Endothelial cell of umbilical vein (primary cell): ENCODE data around the gene SYNPO2L. TPM values are rescaled to one million over a fixed set of nuclear protein-coding genes. Genes with fewer than 3 reads are reported as not detected.
"Not testable (repeated sequence)": the region's sequence is repeated elsewhere in the genome, so short reads cannot be mapped to it uniquely, and the experiment has no call there.

Experiments
- BruUV-seq: library from RNA; stranded (reverse); fragments of 400-500 nt; replicated peaks from 2 replicates; lab custom pipeline; 2021; lab: Mats Ljungman, UMichigan
- CTCF ChIA-PET: fragments of 300-600, 350-600 bp; sonication (Branson Sonifier 250); formaldehyde crosslinking; loops from one replicate; lab custom pipeline; 2021; ENCODE audit warnings: antibody characterized with exemption, inconsistent platforms; lab: Charles Lee
- POLR2A ChIA-PET: fragments of 300-600, 350-600 bp; sonication (Branson Sonifier 250); formaldehyde crosslinking; loops from one replicate; lab custom pipeline; 2021; ENCODE audit warnings: antibody characterized with exemption, inconsistent platforms; lab: Charles Lee
- DNase-seq: peaks from one replicate; pipeline ENCODE4 v3.0.0-alpha.2; 2011; ENCODE audit warnings: low read depth, low spot score
- FAIRE-seq: peaks from 2 replicates; lab custom pipeline; 2011; peaks lifted over from hg19 to GRCh38; lab: Jason Lieb, UNC
- H2AFZ ChIP-seq: 2 replicates; pipeline ENCODE4 v1.6.0; 2012; ENCODE audit warnings: low read depth, low read length, control low read depth, inconsistent platforms
- H3K27ac ChIP-seq: 2 replicates; pipeline ENCODE4 v1.5.1; 2011; ENCODE audit warnings: low read depth, mild to moderate bottlenecking, control low read depth, low read length, moderate library complexity; ENCODE audit not compliant: insufficient read depth
- H3K27me3 ChIP-seq, 2 experiments: 2 replicates each; pipeline versions ENCODE4 v1.6.0 to v1.6.1; 2011; ENCODE audit warnings: low read length in 2 of 2, mixed read lengths in 1 of 2; ENCODE audit not compliant: control insufficient read depth in 2 of 2, insufficient read depth in 2 of 2
- H3K36me3 ChIP-seq, 2 experiments: 2 replicates in 1 of 2; 3 replicates in 1 of 2; pipeline ENCODE4 v1.5.1; 2011; ENCODE audit warnings: low read length in 2 of 2, mild to moderate bottlenecking in 1 of 2, moderate library complexity in 1 of 2; ENCODE audit not compliant: control insufficient read depth in 2 of 2, insufficient read depth in 2 of 2; ENCODE audit errors: extremely low read depth in 1 of 2
- H3K4me1 ChIP-seq: 3 replicates; pipeline ENCODE4 v1.5.1; 2011; ENCODE audit warnings: mild to moderate bottlenecking, low read length; ENCODE audit not compliant: control insufficient read depth, insufficient read depth; ENCODE audit errors: extremely low read depth
- H3K4me2 ChIP-seq: 2 replicates; pipeline ENCODE4 v1.6.1; 2011; ENCODE audit warnings: low read length, control low read depth, mixed read lengths; ENCODE audit not compliant: insufficient read depth
- H3K4me3 ChIP-seq, 3 experiments: fragments of 200-600 bp in 1 of 3; sonication (generic), shearing (Covaris generic) in 1 of 3; replicated peaks in 1 of 3; 2 replicates each; pipeline ENCODE4 v1.5.1; 2011 to 2016; ENCODE audit warnings: control low read depth in 3 of 3, low read length in 3 of 3, mild to moderate bottlenecking in 2 of 3, inconsistent platforms in 1 of 3, low read depth in 1 of 3, moderate library complexity in 1 of 3; ENCODE audit not compliant: insufficient read depth in 1 of 3
- H3K79me2 ChIP-seq: 2 replicates; pipeline ENCODE4 v1.6.0; 2012; ENCODE audit warnings: low read length, inconsistent platforms; ENCODE audit not compliant: control insufficient read depth, insufficient read depth
- H3K9ac ChIP-seq: replicated peaks from 2 replicates; pipeline ENCODE3; 2011; ENCODE audit warnings: low read length, control low read depth; ENCODE audit not compliant: insufficient read depth; ENCODE audit errors: extremely low read depth
- H3K9me1 ChIP-seq: replicated peaks from 3 replicates; pipeline ENCODE4 v1.6.0; 2011; ENCODE audit warnings: mild to moderate bottlenecking, low read length; ENCODE audit not compliant: control insufficient read depth, insufficient read depth; ENCODE audit errors: extremely low read depth
- H3K9me3 ChIP-seq: replicated peaks from 2 replicates; pipeline ENCODE4 v1.5.1; 2012; ENCODE audit warnings: low read length, inconsistent platforms; ENCODE audit not compliant: control insufficient read depth, insufficient read depth
- H4K20me1 ChIP-seq: replicated peaks from 2 replicates; pipeline ENCODE3; 2011; ENCODE audit warnings: mild to moderate bottlenecking, low read length; ENCODE audit not compliant: control insufficient read depth, insufficient read depth; ENCODE audit errors: extremely low read depth
- dilution Hi-C: fragments of 300-500 bp; cut with MboI; formaldehyde crosslinking; loops from one replicate; pipeline ENCODE4 v1.15.0; 2019; ENCODE audit warnings: low sequenced_read_pairs; ENCODE audit not compliant: extremely low pct_ligation_motif_present
- intact Hi-C: fragments of 100-400 bp; cut with micrococcal nuclease; formaldehyde crosslinking; loops from one replicate; pipeline ENCODE4 v1.10.0; 2022
- polyA plus RNA-seq, 4 experiments: library from polyadenylated mRNA; depleted of rRNA in 3 of 4; stranded (reverse) in 3 of 4; unstranded in 1 of 4; fragments of >200 nt; gene quantifications; 2 replicates each; pipeline versions ENCODE4 v1.2.1 to v1.2.3, GENCODE V29; 2011 to 2012; ENCODE audit warnings: missing spikeins in 1 of 4
- total RNA-seq: library from RNA; stranded (reverse); gene quantifications from 2 replicates; pipeline ENCODE4 v1.2.3, GENCODE V29; 2021

The SYNPO2L gene
- total and polyA plus RNA-seq, 2 donors (not counting 3 experiments of a cell fraction or from before 2014, with no cell fraction given): not detected

DNA sequence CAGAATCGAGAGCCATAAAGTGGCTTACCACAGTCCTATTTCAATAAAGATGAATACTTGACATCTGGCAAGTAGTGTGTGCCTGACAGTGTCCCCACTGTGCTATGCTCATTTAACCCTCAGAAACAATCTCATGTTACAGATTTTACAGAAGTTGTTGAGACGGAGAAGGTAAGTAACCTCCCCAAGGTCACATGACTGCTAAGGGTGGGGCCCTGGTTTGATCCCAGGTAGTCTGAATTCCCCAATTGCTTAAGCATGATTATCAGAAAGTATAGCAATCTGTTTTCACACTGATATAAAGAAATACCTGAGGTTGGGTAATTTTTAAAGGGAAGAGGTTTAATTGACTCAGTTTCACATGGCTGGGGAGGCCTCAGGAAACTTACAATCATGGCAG, 43.0 kb upstream of the SYNPO2L start:
- H3K9ac ChIP-seq, DNase-seq, H3K79me2 ChIP-seq, H3K36me3 ChIP-seq, H3K4me2 ChIP-seq, H3K27me3 ChIP-seq, H3K9me1 ChIP-seq, CTCF ChIA-PET, H3K4me1 ChIP-seq, dilution Hi-C loops, BruUV-seq, H3K4me3 ChIP-seq, intact Hi-C loops, H3K27ac ChIP-seq, H3K9me3 ChIP-seq, H2AFZ ChIP-seq, H4K20me1 ChIP-seq, FAIRE-seq, POLR2A ChIA-PET: not testable (repeated sequence)

DNA sequence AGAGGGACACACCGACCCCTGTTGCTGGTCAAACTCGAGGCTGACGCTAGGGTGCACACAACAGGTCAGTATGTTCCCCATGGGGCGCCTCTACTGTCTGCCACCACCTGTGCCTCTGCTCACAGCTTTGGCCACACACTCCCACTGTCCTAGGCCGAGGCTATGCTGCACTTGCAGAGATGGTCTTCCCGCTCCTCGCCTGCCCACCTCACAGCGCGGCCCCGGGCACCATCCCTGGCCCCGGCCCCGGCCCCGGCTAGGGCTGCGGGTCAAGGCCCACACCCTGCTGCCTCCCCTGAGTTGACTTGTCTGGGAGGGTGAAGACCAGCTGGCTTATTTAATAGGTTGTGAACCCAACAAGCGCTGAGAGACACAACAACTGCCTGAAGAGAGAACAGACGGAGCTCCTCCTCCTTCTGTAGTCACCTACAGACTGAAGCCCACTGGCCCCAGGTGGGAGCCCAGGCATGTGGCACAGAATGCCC, 41.9 kb upstream of the SYNPO2L start, which contains the start of gene AGAP5:
Gene AGAP5 (minus strand): TSS at position 435 of the 485 bp plus-strand sequence. CDS start 354 bp downstream, at position 81.
- H3K79me2 ChIP-seq, intact Hi-C loops, FAIRE-seq, BruUV-seq, H3K27me3 ChIP-seq, H3K4me1 ChIP-seq, DNase-seq, H3K27ac ChIP-seq, H3K4me2 ChIP-seq, H3K9me3 ChIP-seq, H4K20me1 ChIP-seq, POLR2A ChIA-PET, H3K9ac ChIP-seq, CTCF ChIA-PET, dilution Hi-C loops, H2AFZ ChIP-seq, H3K36me3 ChIP-seq, H3K9me1 ChIP-seq, H3K4me3 ChIP-seq: not testable (repeated sequence)

DNA sequence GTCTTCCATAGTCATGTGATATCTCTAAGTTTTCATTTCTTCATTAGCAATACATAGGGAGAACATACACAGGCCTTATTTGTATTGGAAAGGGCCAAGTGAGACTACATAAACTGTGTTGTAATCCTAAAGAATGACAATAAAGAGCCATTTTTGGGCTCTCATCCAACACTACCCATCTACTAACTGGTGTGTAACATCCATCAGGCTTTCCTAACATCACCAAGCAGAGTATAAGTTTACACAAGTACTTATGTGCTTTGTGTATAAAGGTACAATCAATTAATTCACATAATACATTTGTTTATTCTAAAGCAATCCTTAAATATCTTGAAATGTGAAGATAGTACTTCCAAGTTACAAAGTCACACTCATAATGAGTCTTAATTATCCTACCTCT, 39.5 kb upstream of the SYNPO2L start:
- H3K27me3 ChIP-seq, DNase-seq, H3K27ac ChIP-seq, H3K36me3 ChIP-seq, POLR2A ChIA-PET, H3K4me3 ChIP-seq, H3K9me1 ChIP-seq, CTCF ChIA-PET, H3K4me2 ChIP-seq, H3K9me3 ChIP-seq, H3K4me1 ChIP-seq, intact Hi-C loops, H4K20me1 ChIP-seq, FAIRE-seq, H3K9ac ChIP-seq, dilution Hi-C loops, BruUV-seq, H3K79me2 ChIP-seq, H2AFZ ChIP-seq: not testable (repeated sequence)

DNA sequence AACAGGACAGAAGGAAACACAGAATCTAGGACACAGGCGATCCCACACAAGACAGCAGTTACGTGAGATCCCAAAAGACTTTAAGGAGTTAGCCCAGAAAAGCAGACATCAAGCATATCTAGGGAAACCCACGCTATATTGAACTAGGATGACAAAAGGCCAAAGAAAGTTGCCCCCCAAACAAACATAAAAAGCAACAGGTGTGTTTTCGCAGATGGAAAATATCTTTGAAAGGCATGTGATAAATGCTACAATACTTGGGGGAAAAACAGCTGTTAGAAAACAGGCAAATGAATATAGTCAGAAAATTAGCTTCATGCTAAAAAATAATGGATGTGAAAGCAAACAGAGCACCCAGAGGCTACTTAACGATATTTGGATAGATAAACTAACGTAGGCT, 34.9 kb upstream of the SYNPO2L start:
- CTCF ChIA-PET, POLR2A ChIA-PET, H3K9me3 ChIP-seq, H3K9ac ChIP-seq, H3K27ac ChIP-seq, H3K4me3 ChIP-seq, H3K79me2 ChIP-seq, H2AFZ ChIP-seq, H4K20me1 ChIP-seq, H3K36me3 ChIP-seq, FAIRE-seq, H3K9me1 ChIP-seq, H3K4me1 ChIP-seq, H3K27me3 ChIP-seq, intact Hi-C loops, H3K4me2 ChIP-seq, BruUV-seq, dilution Hi-C loops, DNase-seq: not testable (repeated sequence)
